Uterus (tissue), 2 donors: ENCODE results near the gene RAB29.

Source experiments
- POLR2A ChIP-seq, 2 donors: fragments of 450-650 bp; IDR thresholded peaks; one replicate each; pipeline ENCODE4 v1.6.1; 2016; ENCODE audit warnings: antibody characterized with exemption in 2 of 2, mild to moderate bottlenecking in 1 of 2, moderate library complexity in 1 of 2
- TF ChIP-seq, protein P1 (sequence below), 4 experiments: fragments of 200-600 bp in 2 of 4; fragments of 450-650 bp in 2 of 4; sonication (generic) in 2 of 4; IDR thresholded peaks; one replicate each; pipeline ENCODE4 v1.5.1; 2016 to 2019; ENCODE audit warnings: antibody characterized with exemption in 4 of 4, mild to moderate bottlenecking in 2 of 4, moderate library complexity in 1 of 4

- no peak for TF ChIP-seq POLR2A (IDR thresholded peaks at IDR 0.05)
- TF ChIP-seq, protein P1, sequence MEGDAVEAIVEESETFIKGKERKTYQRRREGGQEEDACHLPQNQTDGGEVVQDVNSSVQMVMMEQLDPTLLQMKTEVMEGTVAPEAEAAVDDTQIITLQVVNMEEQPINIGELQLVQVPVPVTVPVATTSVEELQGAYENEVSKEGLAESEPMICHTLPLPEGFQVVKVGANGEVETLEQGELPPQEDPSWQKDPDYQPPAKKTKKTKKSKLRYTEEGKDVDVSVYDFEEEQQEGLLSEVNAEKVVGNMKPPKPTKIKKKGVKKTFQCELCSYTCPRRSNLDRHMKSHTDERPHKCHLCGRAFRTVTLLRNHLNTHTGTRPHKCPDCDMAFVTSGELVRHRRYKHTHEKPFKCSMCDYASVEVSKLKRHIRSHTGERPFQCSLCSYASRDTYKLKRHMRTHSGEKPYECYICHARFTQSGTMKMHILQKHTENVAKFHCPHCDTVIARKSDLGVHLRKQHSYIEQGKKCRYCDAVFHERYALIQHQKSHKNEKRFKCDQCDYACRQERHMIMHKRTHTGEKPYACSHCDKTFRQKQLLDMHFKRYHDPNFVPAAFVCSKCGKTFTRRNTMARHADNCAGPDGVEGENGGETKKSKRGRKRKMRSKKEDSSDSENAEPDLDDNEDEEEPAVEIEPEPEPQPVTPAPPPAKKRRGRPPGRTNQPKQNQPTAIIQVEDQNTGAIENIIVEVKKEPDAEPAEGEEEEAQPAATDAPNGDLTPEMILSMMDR (IDR thresholded peaks at IDR 0.05): no peak
Observed at GRCh38 chr1:205751036-205751651, 24.1 kb downstream of the RAB29 start.
